ENCODE results near the gene FIGN. TPM values are rescaled to one million over a fixed set of nuclear protein-coding genes. Genes with fewer than 3 reads are reported as not detected.

The FIGN gene
- total and polyA plus RNA-seq, 2 of the 13 experiments (the other 11 are each of a cell fraction or from before 2014, with no cell fraction given) = 6.6 to 6.7 TPM

DNA sequence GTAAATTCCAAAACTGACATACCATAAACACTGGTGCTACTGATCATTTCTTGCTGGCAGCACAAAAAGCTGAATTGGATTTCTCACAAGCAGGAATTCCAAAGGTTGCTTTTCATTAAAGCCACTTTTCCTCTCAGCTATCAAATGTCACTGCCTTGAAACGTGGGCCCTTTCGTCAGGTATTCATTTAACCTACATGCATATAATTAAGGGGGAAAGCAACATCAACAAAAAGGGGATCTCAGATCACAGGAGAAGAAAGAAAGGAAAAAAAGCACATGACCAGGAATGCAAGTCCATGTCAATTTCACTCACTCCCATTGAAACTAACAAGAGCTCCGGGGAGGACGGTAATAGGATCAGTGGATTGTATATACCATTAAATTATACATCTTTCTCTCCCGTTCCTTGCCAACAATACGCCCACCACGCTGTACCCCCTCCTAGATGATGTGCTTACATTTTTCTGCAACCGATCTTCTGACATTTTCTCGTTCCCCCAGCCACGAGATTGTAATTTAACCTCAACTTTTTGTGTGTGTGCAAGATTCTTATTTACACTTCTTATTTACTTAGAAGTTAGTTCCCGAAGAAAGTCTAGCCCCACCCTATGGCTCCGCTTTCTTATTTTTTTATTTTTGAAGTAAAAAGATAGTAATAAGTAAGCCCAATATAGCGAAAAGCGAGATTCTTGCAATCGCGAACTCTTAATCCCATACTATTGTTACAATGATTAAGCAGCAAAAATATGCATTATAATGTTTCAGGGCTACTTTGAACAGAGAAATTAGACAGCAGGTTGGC, 725 bp downstream of the FIGN start (continued):
- TF ChIP-seq ZNF12 (CRISPR knock-in tag; IDR thresholded peaks at IDR 0.05) (no peak), PTBP1 (IDR thresholded peaks at IDR 0.05; ENCODE audit: low read depth, low read length, poor library complexity, severe bottlenecking) (no peak), ETV6 (CRISPR knock-in tag; conservative IDR thresholded peaks at IDR 0.05) (no peak), NBN (conservative IDR thresholded peaks at IDR 0.05) (no peak), ZBTB20 (CRISPR knock-in tag; IDR thresholded peaks at IDR 0.05; ENCODE audit: borderline replicate concordance, low read depth) (peak; percentile 88; the same call in 1 of the 2 replicates), TARDBP (CRISPR knock-in tag; IDR thresholded peaks at IDR 0.05) (no peak), MBD4 (IDR thresholded peaks at IDR 0.05; ENCODE audit: borderline replicate concordance, low read length) (peak; percentile 68; the same call in 1 of the 2 replicates), ZNF556 (CRISPR knock-in tag; IDR thresholded peaks at IDR 0.05; ENCODE audit: borderline replicate concordance) (no peak), ZNF446 (CRISPR knock-in tag; IDR thresholded peaks at IDR 0.05) (no peak), ZNF773 (CRISPR knock-in tag; IDR thresholded peaks at IDR 0.05; ENCODE audit: borderline replicate concordance) (no peak), NFIC (IDR thresholded peaks at IDR 0.05; ENCODE audit: low read length) (no peak), HNRNPUL1 (IDR thresholded peaks at IDR 0.05; ENCODE audit: low read depth, low read length) (no peak)
- TF ChIP-seq, protein P1, sequence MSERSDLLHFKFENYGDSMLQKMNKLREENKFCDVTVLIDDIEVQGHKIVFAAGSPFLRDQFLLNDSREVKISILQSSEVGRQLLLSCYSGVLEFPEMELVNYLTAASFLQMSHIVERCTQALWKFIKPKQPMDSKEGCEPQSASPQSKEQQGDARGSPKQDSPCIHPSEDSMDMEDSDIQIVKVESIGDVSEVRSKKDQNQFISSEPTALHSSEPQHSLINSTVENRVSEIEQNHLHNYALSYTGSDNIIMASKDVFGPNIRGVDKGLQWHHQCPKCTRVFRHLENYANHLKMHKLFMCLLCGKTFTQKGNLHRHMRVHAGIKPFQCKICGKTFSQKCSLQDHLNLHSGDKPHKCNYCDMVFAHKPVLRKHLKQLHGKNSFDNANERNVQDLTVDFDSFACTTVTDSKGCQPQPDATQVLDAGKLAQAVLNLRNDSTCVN (CRISPR knock-in tag; IDR thresholded peaks at IDR 0.05; ENCODE audit: borderline replicate concordance) = no peak
- TF ChIP-seq, protein P2, sequence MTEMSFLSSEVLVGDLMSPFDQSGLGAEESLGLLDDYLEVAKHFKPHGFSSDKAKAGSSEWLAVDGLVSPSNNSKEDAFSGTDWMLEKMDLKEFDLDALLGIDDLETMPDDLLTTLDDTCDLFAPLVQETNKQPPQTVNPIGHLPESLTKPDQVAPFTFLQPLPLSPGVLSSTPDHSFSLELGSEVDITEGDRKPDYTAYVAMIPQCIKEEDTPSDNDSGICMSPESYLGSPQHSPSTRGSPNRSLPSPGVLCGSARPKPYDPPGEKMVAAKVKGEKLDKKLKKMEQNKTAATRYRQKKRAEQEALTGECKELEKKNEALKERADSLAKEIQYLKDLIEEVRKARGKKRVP (CRISPR knock-in tag; IDR thresholded peaks at IDR 0.05) = peak in 1 of 2 experiments; percentile 10; a peak in 1 of 4 replicates
- TF ChIP-seq, protein P3, sequence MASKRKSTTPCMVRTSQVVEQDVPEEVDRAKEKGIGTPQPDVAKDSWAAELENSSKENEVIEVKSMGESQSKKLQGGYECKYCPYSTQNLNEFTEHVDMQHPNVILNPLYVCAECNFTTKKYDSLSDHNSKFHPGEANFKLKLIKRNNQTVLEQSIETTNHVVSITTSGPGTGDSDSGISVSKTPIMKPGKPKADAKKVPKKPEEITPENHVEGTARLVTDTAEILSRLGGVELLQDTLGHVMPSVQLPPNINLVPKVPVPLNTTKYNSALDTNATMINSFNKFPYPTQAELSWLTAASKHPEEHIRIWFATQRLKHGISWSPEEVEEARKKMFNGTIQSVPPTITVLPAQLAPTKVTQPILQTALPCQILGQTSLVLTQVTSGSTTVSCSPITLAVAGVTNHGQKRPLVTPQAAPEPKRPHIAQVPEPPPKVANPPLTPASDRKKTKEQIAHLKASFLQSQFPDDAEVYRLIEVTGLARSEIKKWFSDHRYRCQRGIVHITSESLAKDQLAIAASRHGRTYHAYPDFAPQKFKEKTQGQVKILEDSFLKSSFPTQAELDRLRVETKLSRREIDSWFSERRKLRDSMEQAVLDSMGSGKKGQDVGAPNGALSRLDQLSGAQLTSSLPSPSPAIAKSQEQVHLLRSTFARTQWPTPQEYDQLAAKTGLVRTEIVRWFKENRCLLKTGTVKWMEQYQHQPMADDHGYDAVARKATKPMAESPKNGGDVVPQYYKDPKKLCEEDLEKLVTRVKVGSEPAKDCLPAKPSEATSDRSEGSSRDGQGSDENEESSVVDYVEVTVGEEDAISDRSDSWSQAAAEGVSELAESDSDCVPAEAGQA (IDR thresholded peaks at IDR 0.05; ENCODE audit: low read depth) = no peak
- TF ChIP-seq, protein P3 (CRISPR knock-in tag; IDR thresholded peaks at IDR 0.05; ENCODE audit: borderline replicate concordance) = no peak
- TF ChIP-seq, protein P4, sequence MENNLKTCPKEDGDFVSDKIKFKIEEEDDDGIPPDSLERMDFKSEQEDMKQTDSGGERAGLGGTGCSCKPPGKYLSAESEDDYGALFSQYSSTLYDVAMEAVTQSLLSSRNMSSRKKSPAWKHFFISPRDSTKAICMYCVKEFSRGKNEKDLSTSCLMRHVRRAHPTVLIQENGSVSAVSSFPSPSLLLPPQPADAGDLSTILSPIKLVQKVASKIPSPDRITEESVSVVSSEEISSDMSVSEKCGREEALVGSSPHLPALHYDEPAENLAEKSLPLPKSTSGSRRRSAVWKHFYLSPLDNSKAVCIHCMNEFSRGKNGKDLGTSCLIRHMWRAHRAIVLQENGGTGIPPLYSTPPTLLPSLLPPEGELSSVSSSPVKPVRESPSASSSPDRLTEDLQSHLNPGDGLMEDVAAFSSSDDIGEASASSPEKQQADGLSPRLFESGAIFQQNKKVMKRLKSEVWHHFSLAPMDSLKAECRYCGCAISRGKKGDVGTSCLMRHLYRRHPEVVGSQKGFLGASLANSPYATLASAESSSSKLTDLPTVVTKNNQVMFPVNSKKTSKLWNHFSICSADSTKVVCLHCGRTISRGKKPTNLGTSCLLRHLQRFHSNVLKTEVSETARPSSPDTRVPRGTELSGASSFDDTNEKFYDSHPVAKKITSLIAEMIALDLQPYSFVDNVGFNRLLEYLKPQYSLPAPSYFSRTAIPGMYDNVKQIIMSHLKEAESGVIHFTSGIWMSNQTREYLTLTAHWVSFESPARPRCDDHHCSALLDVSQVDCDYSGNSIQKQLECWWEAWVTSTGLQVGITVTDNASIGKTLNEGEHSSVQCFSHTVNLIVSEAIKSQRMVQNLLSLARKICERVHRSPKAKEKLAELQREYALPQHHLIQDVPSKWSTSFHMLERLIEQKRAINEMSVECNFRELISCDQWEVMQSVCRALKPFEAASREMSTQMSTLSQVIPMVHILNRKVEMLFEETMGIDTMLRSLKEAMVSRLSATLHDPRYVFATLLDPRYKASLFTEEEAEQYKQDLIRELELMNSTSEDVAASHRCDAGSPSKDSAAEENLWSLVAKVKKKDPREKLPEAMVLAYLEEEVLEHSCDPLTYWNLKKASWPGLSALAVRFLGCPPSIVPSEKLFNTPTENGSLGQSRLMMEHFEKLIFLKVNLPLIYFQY (CRISPR knock-in tag; IDR thresholded peaks at IDR 0.05; ENCODE audit: borderline replicate concordance) = no peak

Measured in HepG2 (cell line).